Right atrium auricular region (tissue), 2 donors: Measurements from ENCODE around the gene RTP2. TPM values are rescaled to one million over a fixed set of nuclear protein-coding genes. Genes with fewer than 3 reads are reported as not detected.

Source experiments
- DNase-seq: peaks from one replicate; pipeline ENCODE4 v3.0.0-alpha.2; 2019; ENCODE audit warnings: low spot score
- H3K27ac ChIP-seq, 2 donors: fragments of 200-600 bp; sonication (generic); 1 replicate in 1 of 2; 2 replicates in 1 of 2; pipeline ENCODE4 v1.5.1; 2016 to 2019
- H3K27me3 ChIP-seq, 2 donors: fragments of 200-600 bp; sonication (generic); one replicate each; pipeline versions ENCODE4 v1.5.1 to v1.6.0; 2017 to 2019
- H3K36me3 ChIP-seq: fragments of 200-600 bp; sonication (generic); one replicate; pipeline ENCODE4 v1.5.1; 2016
- H3K4me1 ChIP-seq, 2 donors: fragments of 200-600 bp; sonication (generic); one replicate each; pipeline versions ENCODE4 v1.5.1 to v1.6.0; 2017 to 2019
- H3K4me3 ChIP-seq, 2 donors: fragments of 200-600 bp; sonication (generic); 1 replicate in 1 of 2; 2 replicates in 1 of 2; pipeline ENCODE4 v1.5.1; 2017 to 2019; ENCODE audit warnings: mild to moderate bottlenecking in 1 of 2, moderate library complexity in 1 of 2
- H3K9me3 ChIP-seq, 2 donors: fragments of 200-600 bp; sonication (generic); one replicate each; pipeline ENCODE4 v1.5.1; 2019
- total RNA-seq, 2 donors: library from RNA; depleted of rRNA; stranded (reverse); fragments of >200 nt; gene quantifications; one replicate each; pipeline ENCODE4 v1.1.0, GENCODE V29; 2016
- TF ChIP-seq, protein P1 (sequence below), 2 donors: fragments of 200-600 bp; sonication (generic); IDR thresholded peaks; one replicate each; pipeline ENCODE4 v1.5.1; 2019; ENCODE audit warnings: antibody characterized with exemption in 2 of 2

Gene RTP2
- total RNA-seq, 2 donors from 2014 or later: not detected

DNA sequence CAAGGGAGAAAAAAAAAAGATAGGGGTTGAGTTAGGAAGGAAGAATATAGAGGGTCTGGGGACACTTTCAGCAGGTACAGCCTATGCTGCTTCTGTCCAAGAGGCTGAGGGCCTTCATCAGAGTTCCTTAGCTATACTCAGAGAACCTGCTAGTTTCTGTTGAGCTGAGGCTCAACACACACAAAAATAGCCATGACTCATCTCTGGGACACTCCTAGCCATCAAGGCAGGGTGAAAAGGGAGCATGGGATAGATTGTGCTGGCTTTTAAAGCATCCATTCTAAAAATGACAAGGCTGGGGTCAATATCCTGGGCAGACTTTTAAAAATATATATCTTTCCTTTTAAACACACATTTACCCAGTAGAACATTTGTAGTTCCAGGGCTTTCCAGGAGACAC, 2.8 kb upstream of the RTP2 start:
- H3K4me1 ChIP-seq: peaks cover 0 to 7% of the 10 kb centered on the region in 2 donors
- no peak for DNase-seq
- H3K27me3 ChIP-seq: no peaks in the 10 kb centered on the region
- no peaks in the 10 kb centered on the region for H3K9me3 ChIP-seq
- TF ChIP-seq, protein P1, sequence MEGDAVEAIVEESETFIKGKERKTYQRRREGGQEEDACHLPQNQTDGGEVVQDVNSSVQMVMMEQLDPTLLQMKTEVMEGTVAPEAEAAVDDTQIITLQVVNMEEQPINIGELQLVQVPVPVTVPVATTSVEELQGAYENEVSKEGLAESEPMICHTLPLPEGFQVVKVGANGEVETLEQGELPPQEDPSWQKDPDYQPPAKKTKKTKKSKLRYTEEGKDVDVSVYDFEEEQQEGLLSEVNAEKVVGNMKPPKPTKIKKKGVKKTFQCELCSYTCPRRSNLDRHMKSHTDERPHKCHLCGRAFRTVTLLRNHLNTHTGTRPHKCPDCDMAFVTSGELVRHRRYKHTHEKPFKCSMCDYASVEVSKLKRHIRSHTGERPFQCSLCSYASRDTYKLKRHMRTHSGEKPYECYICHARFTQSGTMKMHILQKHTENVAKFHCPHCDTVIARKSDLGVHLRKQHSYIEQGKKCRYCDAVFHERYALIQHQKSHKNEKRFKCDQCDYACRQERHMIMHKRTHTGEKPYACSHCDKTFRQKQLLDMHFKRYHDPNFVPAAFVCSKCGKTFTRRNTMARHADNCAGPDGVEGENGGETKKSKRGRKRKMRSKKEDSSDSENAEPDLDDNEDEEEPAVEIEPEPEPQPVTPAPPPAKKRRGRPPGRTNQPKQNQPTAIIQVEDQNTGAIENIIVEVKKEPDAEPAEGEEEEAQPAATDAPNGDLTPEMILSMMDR (IDR thresholded peaks at IDR 0.05): no peak
- H3K4me3 ChIP-seq: no peak overlapping the region
- peak overlapping the region; percentile 29 to 51 for H3K27ac ChIP-seq
- no peaks in the 10 kb centered on the region for H3K36me3 ChIP-seq

DNA sequence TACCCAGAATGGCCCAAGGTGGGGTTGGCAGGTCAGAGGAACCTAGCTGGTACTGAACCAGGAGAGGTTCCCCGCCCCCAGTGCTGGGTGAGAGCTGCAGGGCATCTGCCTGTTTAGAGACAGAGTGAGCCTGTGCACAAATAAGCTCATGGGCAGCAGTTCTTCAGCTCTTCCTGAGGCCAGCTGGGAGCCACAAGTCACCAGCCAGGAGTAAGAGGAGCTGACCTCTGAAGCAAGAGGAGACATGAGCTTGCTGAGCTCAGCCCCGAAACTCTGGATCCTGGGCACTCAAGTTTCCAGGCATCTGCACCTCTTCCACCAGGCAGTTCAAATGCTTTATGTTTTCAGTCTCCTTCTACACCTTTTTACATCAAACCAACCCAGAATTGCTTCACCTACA, 2.1 kb downstream of the RTP2 start:
- DNase-seq: no peak
- no peak overlapping the region for H3K27ac ChIP-seq
- H3K4me1 ChIP-seq: peaks cover 0 to 7% of the 10 kb centered on the region in 2 donors
- H3K4me3 ChIP-seq: no peak overlapping the region
- no peaks in the 10 kb centered on the region for H3K27me3 ChIP-seq
- H3K9me3 ChIP-seq: no peaks in the 10 kb centered on the region
- H3K36me3 ChIP-seq: no peaks in the 10 kb centered on the region
- TF ChIP-seq, protein P1 (IDR thresholded peaks at IDR 0.05): no peak

DNA sequence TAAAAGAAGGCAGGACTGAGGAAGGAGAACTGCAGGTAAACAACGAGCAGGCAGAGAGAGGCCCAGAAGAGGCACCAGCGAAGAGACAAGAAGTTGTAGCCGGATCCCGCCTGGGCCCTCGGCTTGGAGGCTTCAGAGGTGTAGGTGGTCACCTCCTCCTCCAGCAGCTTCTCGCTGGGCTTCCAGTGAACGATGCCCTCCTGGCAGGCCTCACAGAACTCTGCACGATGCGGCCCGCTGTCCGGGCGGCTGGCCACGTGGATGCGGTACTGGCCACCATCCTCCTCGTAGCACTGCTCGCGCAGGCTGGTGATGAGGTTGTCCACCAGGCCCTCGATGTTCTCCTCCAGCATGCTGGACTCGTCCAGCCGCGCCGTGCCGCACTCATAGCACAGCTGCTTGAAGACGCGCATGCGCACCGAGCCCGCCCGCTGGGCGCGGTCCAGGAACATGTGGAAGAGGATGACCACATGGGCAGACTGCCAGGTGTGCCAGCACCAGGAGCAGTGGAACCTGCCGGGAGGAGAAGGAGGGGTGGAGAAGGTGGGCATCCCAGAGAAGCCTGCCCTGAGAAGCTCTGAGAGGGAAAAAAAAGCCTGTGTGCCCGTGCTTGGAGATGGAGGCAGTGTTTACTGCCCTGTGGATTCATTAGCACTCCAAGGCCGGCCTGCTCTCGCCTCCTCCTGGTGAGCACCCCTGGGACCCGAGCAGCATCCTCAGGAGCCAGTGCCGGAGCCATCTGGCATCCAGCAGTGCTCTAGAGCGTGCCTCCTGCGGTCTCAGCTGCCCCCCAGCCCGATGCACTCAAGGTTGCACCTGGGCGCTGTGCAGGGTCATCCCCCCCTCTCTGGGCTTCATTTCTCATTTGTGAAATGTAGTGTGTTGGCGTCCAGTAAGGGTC, 3.6 kb downstream of the RTP2 start:
- Histone ChIP-seq H3K36me3 (no peaks in the 10 kb centered on the region), H3K4me1 (no peaks in the 10 kb centered on the region), H3K4me3 (no peak overlapping the region), H3K27ac (no peak overlapping the region), H3K9me3 (no peaks in the 10 kb centered on the region), H3K27me3 (no peaks in the 10 kb centered on the region)
- no peak for DNase-seq
- TF ChIP-seq, protein P1 (IDR thresholded peaks at IDR 0.05): no peak

DNA sequence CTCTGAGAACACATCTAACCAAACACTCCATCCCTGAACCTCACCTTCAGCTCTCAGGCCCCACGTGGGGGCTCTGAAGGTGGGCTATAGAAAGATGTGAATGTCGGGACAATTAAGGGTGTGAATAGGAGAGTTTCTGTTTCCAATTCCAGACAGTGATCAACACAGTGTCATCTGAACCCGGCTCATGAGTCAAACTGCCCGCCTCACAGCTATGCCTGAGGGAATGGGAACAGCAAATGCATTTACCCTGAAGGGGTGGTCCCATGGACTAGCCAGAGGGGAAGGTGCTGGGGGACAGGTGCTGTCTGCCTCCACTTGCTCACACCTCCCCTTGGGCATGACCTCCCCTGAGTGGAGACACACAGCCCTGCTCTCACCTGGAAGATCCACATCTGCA, 6.3 kb downstream of the RTP2 start:
- no peak for DNase-seq
- Histone ChIP-seq H3K9me3 (no peaks in the 10 kb centered on the region), H3K4me3 (no peak overlapping the region), H3K27me3 (no peaks in the 10 kb centered on the region), H3K4me1 (no peaks in the 10 kb centered on the region), H3K27ac (no peak overlapping the region), H3K36me3 (no peaks in the 10 kb centered on the region)
- TF ChIP-seq, protein P1 (IDR thresholded peaks at IDR 0.05): no peak

DNA sequence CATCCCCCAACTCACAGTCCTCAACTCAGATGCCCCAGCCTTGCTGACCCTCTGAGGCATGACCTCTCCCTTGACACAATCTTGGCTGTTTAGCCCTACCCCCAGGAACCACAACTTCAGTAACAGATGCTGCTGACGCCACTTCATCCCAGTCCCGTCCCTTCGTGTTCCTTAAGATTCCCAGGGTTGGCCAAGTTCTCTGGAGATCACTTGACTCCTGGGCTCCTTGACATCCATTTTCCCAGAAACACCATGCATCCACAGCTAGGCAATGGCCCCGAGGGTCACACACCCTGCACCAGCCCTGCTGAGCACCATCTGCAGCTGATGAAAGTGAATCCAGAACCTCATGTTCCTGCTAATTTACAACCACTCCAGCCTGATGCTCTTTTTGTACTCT, 6.9 kb downstream of the RTP2 start:
- Histone ChIP-seq H3K9me3 (no peaks in the 10 kb centered on the region), H3K27ac (no peak overlapping the region), H3K36me3 (no peaks in the 10 kb centered on the region), H3K4me3 (no peak overlapping the region), H3K4me1 (no peaks in the 10 kb centered on the region), H3K27me3 (no peaks in the 10 kb centered on the region)
- TF ChIP-seq, protein P1 (IDR thresholded peaks at IDR 0.05): no peak
- DNase-seq: no peak
